Heart right ventricle (tissue), 16 donors: ENCODE data around the gene C3AR1. TPM values are rescaled to one million over a fixed set of nuclear protein-coding genes. Genes with fewer than 3 reads are reported as not detected.
A peak's percentile ranks its signal among the peaks of the same experiment; 100 is the strongest.
"Not testable (repeated sequence)": the region's sequence is repeated elsewhere in the genome, so short reads cannot be mapped to it uniquely, and the experiment has no call there.

Experiments
- ATAC-seq, 8 donors: fragments of 200-7000 bp; cut with Tn5 transposase; one replicate each; pipeline ENCODE4 v1.9.1; 2020; ENCODE audit warnings: mild to moderate bottlenecking in 8 of 8, moderate library complexity in 8 of 8, moderate number of reproducible peaks in 1 of 8
- DNase-seq, 2 donors: peaks; one replicate each; pipeline ENCODE4 v3.0.0-alpha.2; 2020
- H3K27ac ChIP-seq, 10 donors: fragments of 200-600 bp; sonication (generic) in 2 of 10; one replicate each; pipeline versions ENCODE4 v1.5.0 to v1.8.0; 2020 to 2022; ENCODE audit warnings: mild to moderate bottlenecking in 3 of 10
- H3K27me3 ChIP-seq, 7 donors: fragments of 200-600 bp; one replicate each; pipeline ENCODE4 v1.8.0; 2021 to 2022; ENCODE audit warnings: mild to moderate bottlenecking in 2 of 7
- H3K36me3 ChIP-seq, 9 donors: fragments of 200-600 bp; sonication (generic) in 1 of 9; one replicate each; pipeline versions ENCODE4 v1.5.0 to v1.8.0; 2020 to 2022; ENCODE audit warnings: mild to moderate bottlenecking in 2 of 9
- H3K4me1 ChIP-seq, 9 donors: fragments of 200-600 bp; sonication (generic) in 1 of 9; one replicate each; pipeline versions ENCODE4 v1.5.0 to v1.8.0; 2020 to 2022; ENCODE audit warnings: mild to moderate bottlenecking in 4 of 9
- H3K4me3 ChIP-seq, 10 donors: fragments of 200-600 bp; sonication (generic) in 2 of 10; one replicate each; pipeline versions ENCODE4 v1.5.0 to v1.8.0; 2020 to 2022; ENCODE audit warnings: mild to moderate bottlenecking in 7 of 10, moderate library complexity in 2 of 10
- H3K9me3 ChIP-seq, 11 donors: fragments of 200-600 bp in 10 of 11; sonication (generic) in 2 of 11; one replicate each; pipeline versions ENCODE4 v1.5.0 to v1.8.0; 2013 to 2022; ENCODE audit warnings: mild to moderate bottlenecking in 2 of 11, control low read depth in 1 of 11, moderate library complexity in 1 of 11
- CTCF ChIP-seq, 9 donors: fragments of 200-600 bp; sonication (generic) in 2 of 9; IDR thresholded peaks; one replicate each; pipeline versions ENCODE4 v1.5.0 to v1.8.0; 2021 to 2022; ENCODE audit warnings: antibody characterized with exemption in 9 of 9, mild to moderate bottlenecking in 5 of 9, moderate library complexity in 1 of 9
- WGBS, 2 donors: extraction: QIAGEN DNeasy Blood & Tissue Kit; methylation state at CpG; one replicate each; pipeline ENCODE4 v1.1.7; 2013; ENCODE audit warnings: inconsistent platforms in 1 of 2; 5-methylcytosine and 5-hydroxymethylcytosine counted together
- intact Hi-C, 10 donors: fragments of 100-400 bp; cut with DNase I; formaldehyde crosslinking; loops; one replicate each; pipeline versions ENCODE4 v1.11.1 to v1.14.2; 2022
- polyA plus RNA-seq, 2 donors: library from polyadenylated mRNA; stranded (reverse); fragments of 200-250 nt; gene quantifications; one replicate each; pipeline ENCODE4 v1.2.3, GENCODE V29; 2013
- total RNA-seq, 10 donors: library from RNA; stranded (reverse); fragmentation: NEBNext Ultra II Directional in 3 of 10; extraction: Animal tissue kit (Norgen Biotek cat#: 25700) in 3 of 10; gene quantifications; one replicate each; pipeline versions ENCODE4 v1.2.1 to v1.2.4, GENCODE V29; 2021 to 2023
- donor health status: Arrhythmogenic right ventricular cardiomyopathy.
- donor health status: ischemic (EF 13 %, LVEDD 7.1; RV severe dilation, severe dysfunction).
- donor health status: healthy with polysubstance abuse.
- donor health status: DM: no; HTN: yes; CAD: no.
- donor health status: DM: no; HTN: no; CAD: no.
- donor health status: ischemic (EF 25% LVEDD 6.9; RV normal size, moderate dysfunction).
- donor health status: ischemic (EF 25% LVEDD 5.7; RV mildly dilated, moderate dysfunction).
- donor health status: healthy.
- donor health status: DM: yes; HTN: yes; CAD: no.
- donor health status: Ischemic cardiomyopathy.
- donor health status: ischemic (EF 35%, LVEDD 5.7; RV mildly dilated, moderate dysfunction).
- donor health status: nonischemic (EF 11% LVEDD 7.7; RV severe dilation, severe dysfunction).
- donor health status: DM: yes; HTN: yes; CAD: no.
- donor health status: PGD.
- donor health status: ischemic (EF 29% LVEDD 5.4; RV normal size, mild dysfunction).
- donor health status: nonischemic (EF 23%, LVEDD 6.1; RV moderate dilation, normal function).

Gene C3AR1
- total and polyA plus RNA-seq, 12 donors: 1.1 to 26.5 (median 3.8) TPM

- ATAC-seq (no peak), DNase-seq (no peak)
- H3K27ac ChIP-seq: peak overlapping the region in 1 of 10 donors; percentile 49
- H3K4me3 ChIP-seq: no peak overlapping the region
- H3K36me3 ChIP-seq: peaks cover 0 to 50% (median 30%) of the 10 kb centered on the region in 9 donors
- TF ChIP-seq CTCF (IDR thresholded peaks at IDR 0.05): no peak
- intact Hi-C loops: loop anchor here in 1 of 10 donors (10.0 kb wide), 1 partner anchor 157 kb away; no protein-coding TSS in a partner anchor
- 91 to 94% methylated on average over 2 of the region's 2 CpGs for WGBS, 2 donors
- peaks cover 0 to 46% (median 27%) of the 10 kb centered on the region in 9 donors for H3K4me1 ChIP-seq
- no peaks in the 10 kb centered on the region for H3K27me3 ChIP-seq
- H3K9me3 ChIP-seq: no peaks in the 10 kb centered on the region
Observed at GRCh38 chr12:8087666-8088065, 21.5 kb upstream of the C3AR1 start.

GRCh38 chr12:8084351-8084750 is 18.2 kb upstream of the C3AR1 start:
- 53 to 64% methylated on average over 3 of the region's 3 CpGs for WGBS, 2 donors

GRCh38 chr12:8082808-8083100 is 16.6 kb upstream of the C3AR1 start:
- Histone ChIP-seq H3K27ac (peak overlapping the region in 7 of 10 donors; percentile 5 to 98 (median 96)), H3K4me3 (peak overlapping the region; percentile 59 to 97 (median 88)), H3K36me3 (peaks cover 0 to 12% (median 0%) of the 10 kb centered on the region in 9 donors), H3K9me3 (no peaks in the 10 kb centered on the region), H3K27me3 (no peaks in the 10 kb centered on the region), H3K4me1 (peaks cover 0 to 55% (median 36%) of the 10 kb centered on the region in 9 donors)
- DNase-seq (no peak), ATAC-seq (no peak)
- 4 to 8% methylated on average over 4 of the region's 4 CpGs for WGBS, 2 donors
- TF ChIP-seq CTCF (IDR thresholded peaks at IDR 0.05): no peak
- intact Hi-C loops: loop anchor here in 5 of 10 donors (5.0 to 10.0 kb wide), 4 partner anchors 35 to 162 kb away; partner anchors contain the start of gene FOXJ2 (in 1 of the 5)

More at GRCh38 chr12:8084351-8084750, 18.2 kb upstream of the C3AR1 start:
- intact Hi-C loops: loop anchor here in 5 of 10 donors (5.0 to 10.0 kb wide), 4 partner anchors 37 to 160 kb away; partner anchors contain the start of gene FOXJ2 (in 1 of the 5)
- peaks cover 0 to 17% (median 0%) of the 10 kb centered on the region in 9 donors for H3K36me3 ChIP-seq
- DNase-seq, ATAC-seq, H3K27me3 ChIP-seq, H3K9me3 ChIP-seq, H3K4me3 ChIP-seq, H3K27ac ChIP-seq: not testable (repeated sequence)
- H3K4me1 ChIP-seq: peaks cover 0 to 66% (median 38%) of the 10 kb centered on the region in 9 donors

- Histone ChIP-seq H3K4me1 (peaks cover 0 to 55% (median 28%) of the 10 kb centered on the region in 9 donors), H3K27ac (peak overlapping the region; percentile 80 to 98 (median 94)), H3K27me3 (peaks cover 0 to under 1% (median 0%) of the 10 kb centered on the region in 7 donors), H3K36me3 (peaks cover 0 to 10% (median 0%) of the 10 kb centered on the region in 9 donors), H3K9me3 (no peaks in the 10 kb centered on the region), H3K4me3 (peak overlapping the region; percentile 59 to 97 (median 88))
- TF ChIP-seq CTCF (IDR thresholded peaks at IDR 0.05): no peak
- WGBS, 2 donors: 2 to 3% methylated on average over 15 of the region's 15 CpGs
- ATAC-seq: peak in 7 of 8 donors; percentile 17 to 55 (median 43)
- intact Hi-C loops: loop anchor here in 6 of 10 donors (2.0 to 10.0 kb wide), 5 partner anchors 34 to 163 kb away; partner anchors contain the start of gene FOXJ2 (in 1 of the 6)
- no peak for DNase-seq
Observed at GRCh38 chr12:8081251-8081920, 15.2 kb upstream of the C3AR1 start.
